Measurements from ENCODE around the gene GABRP.
"Not testable (repeated sequence)": the region's sequence is repeated elsewhere in the genome, so short reads cannot be mapped to it uniquely, and the experiment has no call there.

GABRP gene

GRCh38 chr5:170755679-170756456 is 27.7 kb upstream of the GABRP start:
- DNase-seq = no peak

GRCh38 chr5:170756691-170757090 is 26.8 kb upstream of the GABRP start:
- DNase-seq = no peak

- no peak for DNase-seq
These were observed 26.3 kb upstream of the GABRP start for GRCh38 chr5:170757182-170757601.

- no peak for DNase-seq
These were observed 25.9 kb upstream of the GABRP start for GRCh38 chr5:170757669-170758068.

GRCh38 chr5:170758481-170758880 is 25.0 kb upstream of the GABRP start:
- DNase-seq = no peak

- no peak for DNase-seq
These were observed 23.4 kb upstream of the GABRP start for GRCh38 chr5:170760113-170760512.

- no peak for DNase-seq
These were observed 22.3 kb upstream of the GABRP start for GRCh38 chr5:170761048-170761707.

GRCh38 chr5:170761708-170762066 is 21.8 kb upstream of the GABRP start:
- no peak for DNase-seq

- not testable (repeated sequence) for DNase-seq
These were observed 21.2 kb upstream of the GABRP start for GRCh38 chr5:170762298-170762697.

GRCh38 chr5:170765868-170766267 is 17.7 kb upstream of the GABRP start:
- DNase-seq = not testable (repeated sequence)

- no peak for DNase-seq
These were observed 14.3 kb upstream of the GABRP start for GRCh38 chr5:170769246-170769645.

GRCh38 chr5:170769898-170770416 is 13.6 kb upstream of the GABRP start:
- no peak for DNase-seq

- no peak for DNase-seq
These were observed 12.0 kb upstream of the GABRP start for GRCh38 chr5:170771496-170771895.

GRCh38 chr5:170773024-170773985 is 10.2 kb upstream of the GABRP start:
- DNase-seq = no peak

- DNase-seq = no peak
These were observed 8.7 kb upstream of the GABRP start for GRCh38 chr5:170774831-170775230.

GRCh38 chr5:170781946-170782345 is 1.6 kb upstream of the GABRP start:
- no peak for DNase-seq

GRCh38 chr5:170782438-170782837 is 1.1 kb upstream of the GABRP start:
- DNase-seq = no peak

GRCh38 chr5:170785416-170785815 is 1.9 kb downstream of the GABRP start:
- DNase-seq = no peak

GRCh38 chr5:170787216-170787615 is 3.7 kb downstream of the GABRP start:
- DNase-seq = no peak

- no peak for DNase-seq
These were observed 5.2 kb downstream of the GABRP start for GRCh38 chr5:170788626-170789304.

GRCh38 chr5:170791325-170791954 is 7.9 kb downstream of the GABRP start:
- peak in 1 of 2 experiments; percentile 36 for DNase-seq

- DNase-seq = no peak
These were observed 9.4 kb downstream of the GABRP start for GRCh38 chr5:170792878-170793277.

Measured in SHP77 (cell line).